ENCODE results near the gene CILP. TPM values are rescaled to one million over a fixed set of nuclear protein-coding genes. Genes with fewer than 3 reads are reported as not detected.

CILP gene
- total RNA-seq, 1 experiment from 2014 or later = 0.05 TPM

DNA sequence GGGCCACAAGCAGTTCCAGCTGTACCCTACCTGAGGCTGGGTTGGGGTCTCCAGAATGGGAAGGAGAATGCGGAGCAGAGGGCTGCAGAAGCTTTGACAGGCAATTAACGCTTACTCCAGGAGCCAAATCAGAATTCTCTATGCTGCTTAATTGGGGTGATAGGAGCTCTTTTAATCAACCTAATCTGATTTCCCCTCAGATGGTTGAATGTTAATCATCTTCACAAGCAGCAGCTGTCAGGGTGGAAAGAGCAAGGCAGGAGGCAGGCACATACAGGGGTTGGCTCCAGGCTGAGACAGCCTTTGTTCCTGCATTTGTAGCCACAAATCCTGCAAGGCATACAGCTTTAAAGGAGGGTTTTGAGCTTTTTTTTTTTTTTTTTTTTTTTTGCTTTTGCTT, 2.6 kb downstream of the CILP start:
- H3K27ac Mint-ChIP-seq (ENCODE audit: unreplicated experiment) = no peak overlapping the region
- H3K4me3 Mint-ChIP-seq (ENCODE audit: low read depth, unreplicated experiment) = no peak overlapping the region
- H3K9me3 Mint-ChIP-seq (ENCODE audit: low read depth, unreplicated experiment) = no peaks in the 10 kb centered on the region
- no TSS peak for BruUV-seq (replicated peaks)
- no peak for DNase-seq
- no peaks in the 10 kb centered on the region for H3K36me3 Mint-ChIP-seq (ENCODE audit: insufficient read depth, unreplicated experiment)
- H3K27me3 Mint-ChIP-seq (ENCODE audit: unreplicated experiment) = peaks cover 66% of the 10 kb centered on the region
- CTCF ChIA-PET = interaction anchor here (0.6 to 0.8 kb wide), 3 partner anchors 13 to 67 kb away, joined by 3 to 11 read pairs (median 3); no protein-coding TSS in a partner anchor
- no peak for TF ChIP-seq CTCF (IDR thresholded peaks at IDR 0.05; ENCODE audit: unreplicated experiment)
- no peaks in the 10 kb centered on the region for H3K4me1 Mint-ChIP-seq (ENCODE audit: low read depth, unreplicated experiment)
- intact Hi-C loops (cut with micrococcal nuclease; ENCODE audit: unreplicated experiment) = no loop called here

DNA sequence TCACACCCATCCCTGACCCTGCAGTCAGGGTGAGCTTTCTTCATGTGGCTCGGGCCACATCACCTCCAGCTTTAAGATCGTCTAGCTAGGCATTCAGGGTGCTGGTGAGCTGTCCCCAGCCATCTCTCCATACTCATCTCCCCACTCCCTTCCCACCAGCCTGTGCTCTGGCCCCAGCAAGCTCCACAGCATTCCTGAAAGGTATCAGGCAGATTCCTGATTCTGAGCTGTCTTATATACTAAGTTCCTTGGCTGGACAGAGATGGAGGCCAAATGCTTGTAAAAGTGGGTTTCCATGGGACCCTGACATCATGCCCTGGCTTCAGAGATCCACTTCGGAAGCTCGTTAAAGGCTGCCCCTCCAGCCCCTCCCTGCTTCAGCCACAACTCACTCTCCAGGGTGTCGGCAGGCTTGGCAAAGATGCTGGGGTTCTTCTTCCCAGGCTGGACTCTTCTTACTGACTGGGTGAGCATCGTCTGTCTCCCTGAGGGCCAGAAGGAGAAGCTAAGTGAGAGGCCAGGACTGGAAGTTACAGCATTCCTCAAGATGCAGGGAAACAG, 3.9 kb downstream of the CILP start:
- intact Hi-C loops (cut with micrococcal nuclease; ENCODE audit: unreplicated experiment) = no loop called here
- H3K4me1 Mint-ChIP-seq (ENCODE audit: low read depth, unreplicated experiment) = no peaks in the 10 kb centered on the region
- H3K36me3 Mint-ChIP-seq (ENCODE audit: insufficient read depth, unreplicated experiment) = no peaks in the 10 kb centered on the region
- BruUV-seq (replicated peaks) = no TSS peak
- no peak for DNase-seq
- H3K27me3 Mint-ChIP-seq (ENCODE audit: unreplicated experiment) = peaks cover 61% of the 10 kb centered on the region
- H3K4me3 Mint-ChIP-seq (ENCODE audit: low read depth, unreplicated experiment) = no peak overlapping the region
- CTCF ChIA-PET = interaction anchor here (0.7 to 1.4 kb wide), 3 partner anchors 9 to 63 kb away, joined by 3 to 6 read pairs (median 6); no protein-coding TSS in a partner anchor
- H3K9me3 Mint-ChIP-seq (ENCODE audit: low read depth, unreplicated experiment) = no peaks in the 10 kb centered on the region
- no peak overlapping the region for H3K27ac Mint-ChIP-seq (ENCODE audit: unreplicated experiment)
- TF ChIP-seq CTCF (IDR thresholded peaks at IDR 0.05; ENCODE audit: unreplicated experiment) = no peak

DNA sequence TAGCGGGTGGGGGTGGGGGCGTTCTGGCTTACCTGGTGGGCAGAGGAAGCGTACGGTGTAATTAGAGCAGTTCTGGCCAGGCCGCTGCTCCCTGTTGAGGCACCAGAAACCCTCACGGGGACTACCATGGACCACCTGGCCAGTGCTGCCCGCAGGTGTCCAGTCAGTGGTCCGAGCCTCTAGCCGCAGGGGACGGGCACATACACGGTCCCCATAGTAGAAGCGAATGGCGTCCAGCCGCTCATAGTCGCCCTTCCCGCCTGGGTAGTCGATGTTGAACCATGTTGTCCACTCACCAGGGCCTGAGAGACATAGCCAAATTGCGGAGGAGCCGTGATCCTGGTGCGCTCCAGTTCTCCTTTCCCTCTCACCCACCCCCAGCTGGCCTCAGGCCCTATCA, 4.5 kb downstream of the CILP start:
- intact Hi-C loops (cut with micrococcal nuclease; ENCODE audit: unreplicated experiment) = no loop called here
- TF ChIP-seq CTCF (IDR thresholded peaks at IDR 0.05; ENCODE audit: unreplicated experiment) = no peak

DNA sequence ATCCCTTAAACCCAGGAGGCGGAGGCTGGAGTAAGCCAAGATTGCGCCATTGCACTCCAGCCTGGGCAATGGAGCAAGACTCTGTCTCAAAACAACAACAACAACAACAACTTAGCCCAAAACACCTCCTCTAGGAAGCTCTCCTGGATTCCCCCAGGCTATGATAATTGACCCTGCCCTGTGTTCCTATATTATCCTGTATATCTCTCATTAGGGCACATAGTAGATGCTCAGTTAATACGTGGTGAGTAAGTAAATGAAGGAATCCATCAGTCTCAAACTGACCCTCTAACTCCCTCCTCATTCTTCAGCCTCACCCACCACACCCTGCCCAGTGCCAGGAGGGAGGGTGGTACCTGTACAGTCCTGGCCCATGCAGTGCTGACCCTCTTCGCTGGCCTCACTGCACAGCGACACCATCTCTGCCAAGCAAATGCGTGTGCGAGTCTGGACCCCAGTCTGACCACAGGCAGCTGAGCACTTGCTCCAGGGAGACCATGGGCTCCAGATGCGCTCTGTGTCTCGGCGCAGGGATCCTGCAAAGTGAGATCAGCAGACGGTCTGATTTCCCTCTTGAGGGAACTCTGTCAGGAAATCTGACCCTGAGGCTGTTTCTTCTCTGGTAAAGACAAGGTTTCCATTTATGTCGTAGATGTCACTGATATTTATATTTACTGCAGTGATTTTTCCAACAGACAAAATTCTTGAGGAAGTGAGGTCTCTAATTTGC, 6.2 kb downstream of the CILP start:
- DNase-seq = no peak
- CTCF ChIA-PET = no interaction called here
- intact Hi-C loops (cut with micrococcal nuclease; ENCODE audit: unreplicated experiment) = no loop called here
- H3K36me3 Mint-ChIP-seq (ENCODE audit: insufficient read depth, unreplicated experiment) = no peaks in the 10 kb centered on the region
- no peak overlapping the region for H3K4me3 Mint-ChIP-seq (ENCODE audit: low read depth, unreplicated experiment)
- H3K27ac Mint-ChIP-seq (ENCODE audit: unreplicated experiment) = no peak overlapping the region
- H3K4me1 Mint-ChIP-seq (ENCODE audit: low read depth, unreplicated experiment) = no peaks in the 10 kb centered on the region
- no peaks in the 10 kb centered on the region for H3K9me3 Mint-ChIP-seq (ENCODE audit: low read depth, unreplicated experiment)
- no peak for TF ChIP-seq CTCF (IDR thresholded peaks at IDR 0.05; ENCODE audit: unreplicated experiment)
- BruUV-seq (replicated peaks) = no TSS peak
- H3K27me3 Mint-ChIP-seq (ENCODE audit: unreplicated experiment) = peaks cover 68% of the 10 kb centered on the region

More for the DNA sequence above, 4.5 kb downstream of the CILP start:
- Mint-ChIP-seq H3K9me3 (ENCODE audit: low read depth, unreplicated experiment) (no peaks in the 10 kb centered on the region), H3K27ac (ENCODE audit: unreplicated experiment) (no peak overlapping the region), H3K36me3 (ENCODE audit: insufficient read depth, unreplicated experiment) (no peaks in the 10 kb centered on the region), H3K27me3 (ENCODE audit: unreplicated experiment) (peaks cover 62% of the 10 kb centered on the region), H3K4me3 (ENCODE audit: low read depth, unreplicated experiment) (no peak overlapping the region), H3K4me1 (ENCODE audit: low read depth, unreplicated experiment) (no peaks in the 10 kb centered on the region)
- BruUV-seq (replicated peaks) = no TSS peak
- CTCF ChIA-PET = interaction anchor here (0.7 kb wide), 1 partner anchor 28 kb away, joined by 3 read pairs; no protein-coding TSS in a partner anchor
- no peak for DNase-seq

Data from Calu3 (cell line).